GM23338 (cell line): ENCODE measurements around the gene ZYX. TPM values are rescaled to one million over a fixed set of nuclear protein-coding genes. Genes with fewer than 3 reads are reported as not detected.

Experiments
- ATAC-seq: fragments of 200-7000 bp; cut with Tn5 transposase; 3 replicates; pipeline ENCODE4 v1.9.1; 2020
- DNase-seq: peaks from one replicate; pipeline ENCODE4 v3.0.0-alpha.2; 2015; ENCODE audit warnings: low spot score
- H2AFZ ChIP-seq: fragments of 200-600 bp; sonication (generic); 2 replicates; pipeline ENCODE4 v1.8.0; 2016; ENCODE audit warnings: antibody characterized with exemption, mild to moderate bottlenecking, moderate library complexity
- H3F3A ChIP-seq: fragments of 200-600 bp; sonication (generic); replicated peaks from 2 replicates; pipeline ENCODE4 v1.8.0; 2017; ENCODE audit warnings: antibody characterized with exemption, mixed run types, low read depth
- H3K27ac ChIP-seq: fragments of 200-600 bp; sonication (generic); 2 replicates; pipeline ENCODE4 v1.6.1; 2016; ENCODE audit warnings: low read depth
- H3K27me3 ChIP-seq: fragments of 200-600 bp; sonication (generic); 2 replicates; pipeline ENCODE4 v1.8.0; 2016; ENCODE audit warnings: mild to moderate bottlenecking, mixed run types, moderate library complexity; ENCODE audit not compliant: insufficient read depth
- H3K36me3 ChIP-seq: fragments of 200-600 bp; sonication (generic); 2 replicates; pipeline ENCODE4 v1.8.0; 2016; ENCODE audit warnings: mild to moderate bottlenecking; ENCODE audit not compliant: insufficient read depth
- H3K4me1 ChIP-seq: fragments of 200-600 bp; sonication (generic); 2 replicates; pipeline ENCODE4 v1.8.0; 2016; ENCODE audit warnings: mild to moderate bottlenecking, moderate library complexity; ENCODE audit not compliant: insufficient read depth
- H3K4me2 ChIP-seq: fragments of 200-600 bp; sonication (generic); 2 replicates; pipeline ENCODE4 v1.7.1; 2017; ENCODE audit warnings: mixed run types
- H3K4me3 ChIP-seq: fragments of 200-600 bp; sonication (generic); 2 replicates; pipeline ENCODE4 v1.6.1; 2016; ENCODE audit warnings: mixed run types
- H3K79me2 ChIP-seq: fragments of 200-600 bp; sonication (generic); replicated peaks from 2 replicates; pipeline ENCODE4 v1.8.0; 2017; ENCODE audit warnings: mild to moderate bottlenecking; ENCODE audit not compliant: insufficient read depth
- H3K9me2 ChIP-seq: fragments of 200-600 bp; sonication (generic); 2 replicates; pipeline ENCODE4 v1.8.0; 2017; ENCODE audit not compliant: insufficient read depth
- H4K20me1 ChIP-seq: fragments of 200-600 bp; sonication (generic); replicated peaks from 2 replicates; pipeline ENCODE4 v1.8.0; 2017; ENCODE audit warnings: mild to moderate bottlenecking; ENCODE audit not compliant: insufficient read depth
- H3K27ac Mint-ChIP-seq: 2 replicates; pipeline ENCODE4 v1.8.0; 2020; ENCODE audit warnings: inconsistent platforms, mild to moderate bottlenecking, moderate library complexity, mixed read lengths
- H3K27me3 Mint-ChIP-seq: 3 replicates; pipeline ENCODE4 v1.8.0; 2022; ENCODE audit warnings: low read depth, mild to moderate bottlenecking, moderate library complexity, mixed read lengths, inconsistent platforms; ENCODE audit not compliant: insufficient read depth, poor library complexity
- H3K36me3 Mint-ChIP-seq: 3 replicates; pipeline ENCODE4 v1.8.0; 2021; ENCODE audit warnings: low read depth, mild to moderate bottlenecking, inconsistent platforms, moderate library complexity, mixed read lengths
- H3K4me1 Mint-ChIP-seq: 3 replicates; pipeline ENCODE4 v1.8.0; 2020; ENCODE audit warnings: mild to moderate bottlenecking, inconsistent platforms, mixed read lengths
- H3K4me3 Mint-ChIP-seq: 3 replicates; pipeline ENCODE4 v1.8.0; 2021; ENCODE audit warnings: moderate library complexity, mild to moderate bottlenecking, inconsistent platforms, mixed read lengths
- H3K9me3 Mint-ChIP-seq: 3 replicates; pipeline ENCODE4 v1.8.0; 2020; ENCODE audit warnings: moderate library complexity, mild to moderate bottlenecking, inconsistent platforms, mixed read lengths
- CREB1 ChIP-seq: fragments of 250-450 bp; sonication (Bioruptor Pico); IDR thresholded peaks from 2 replicates; pipeline ENCODE4 v1.5.0; 2020; ENCODE audit warnings: low read depth, mild to moderate bottlenecking, moderate library complexity
- EZH2 ChIP-seq: fragments of 200-600 bp; sonication (generic); IDR thresholded peaks from one replicate; pipeline ENCODE4 v1.8.0; 2017; ENCODE audit warnings: antibody characterized with exemption, mild to moderate bottlenecking, low read depth; ENCODE audit not compliant: unreplicated experiment
- EZH2phosphoT487 ChIP-seq: fragments of 200-600 bp; sonication (generic); IDR thresholded peaks from one replicate; pipeline ENCODE4 v1.8.1; 2018; ENCODE audit warnings: antibody characterized with exemption; ENCODE audit not compliant: unreplicated experiment
- JUNB ChIP-seq: IDR thresholded peaks from one replicate; pipeline ENCODE4 v1.6.1; 2016; ENCODE audit warnings: antibody characterized with exemption; ENCODE audit not compliant: unreplicated experiment
- NANOG ChIP-seq: IDR thresholded peaks from 2 replicates; pipeline ENCODE4 v1.6.1; 2016; ENCODE audit warnings: antibody characterized with exemption, borderline replicate concordance
- POLR2AphosphoS5 ChIP-seq: IDR thresholded peaks from 2 replicates; pipeline ENCODE4 v1.6.1; 2016; ENCODE audit warnings: antibody characterized with exemption, low read depth
- STAT1 ChIP-seq: IDR thresholded peaks from one replicate; pipeline ENCODE4 v1.6.1; 2016; ENCODE audit warnings: antibody characterized with exemption; ENCODE audit not compliant: unreplicated experiment
- ZNF114 ChIP-seq: fragments of 250-450 bp; sonication (Bioruptor Pico); IDR thresholded peaks from 2 replicates; pipeline ENCODE4 v1.5.0; 2020; ENCODE audit warnings: mild to moderate bottlenecking, moderate library complexity
- ZNF331 ChIP-seq: fragments of 250-450 bp; sonication (Bioruptor Pico); IDR thresholded peaks from 2 replicates; pipeline ENCODE4 v1.5.0; 2020; ENCODE audit warnings: low read depth, mild to moderate bottlenecking, moderate library complexity
- polyA plus RNA-seq: library from polyadenylated mRNA; unstranded; fragments of >200 nt; fragmentation: Nextera tagmentation; extraction: Ambion mirVana; gene quantifications from 2 replicates; pipeline ENCODE4 v1.2.1, GENCODE V29; 2016
- total RNA-seq: library from RNA; depleted of rRNA; stranded (reverse); fragments of >200 nt; shearing (Covaris generic); gene quantifications from 2 replicates; pipeline ENCODE4 v1.2.3, GENCODE V29; 2014
- TF ChIP-seq, protein P1 (sequence below), 2 experiments: fragments of 200-600 bp in 1 of 2; sonication (generic) in 1 of 2; conservative IDR thresholded peaks; 2 replicates each; pipeline versions ENCODE4 v1.5.1 to v1.6.1; 2016 to 2017; ENCODE audit warnings: antibody characterized with exemption in 2 of 2, low read depth in 2 of 2, mild to moderate bottlenecking in 2 of 2, moderate library complexity in 1 of 2
- TF ChIP-seq, protein P2 (sequence below): IDR thresholded peaks from 2 replicates; pipeline ENCODE4 v1.6.1; 2016; ENCODE audit warnings: antibody characterized with exemption
- TF ChIP-seq, protein P3 (sequence below): fragments of 250-450 bp; sonication (Bioruptor Pico); IDR thresholded peaks from 2 replicates; pipeline ENCODE4 v1.5.0; 2020; ENCODE audit warnings: mild to moderate bottlenecking, moderate library complexity
- TF ChIP-seq, protein P4 (sequence below): IDR thresholded peaks from one replicate; pipeline ENCODE4 v1.6.1; 2018; ENCODE audit warnings: antibody characterized with exemption; ENCODE audit not compliant: unreplicated experiment

ZYX gene
- total and polyA plus RNA-seq, 2 experiments from 2014 or later: 111 to 141 TPM

DNA sequence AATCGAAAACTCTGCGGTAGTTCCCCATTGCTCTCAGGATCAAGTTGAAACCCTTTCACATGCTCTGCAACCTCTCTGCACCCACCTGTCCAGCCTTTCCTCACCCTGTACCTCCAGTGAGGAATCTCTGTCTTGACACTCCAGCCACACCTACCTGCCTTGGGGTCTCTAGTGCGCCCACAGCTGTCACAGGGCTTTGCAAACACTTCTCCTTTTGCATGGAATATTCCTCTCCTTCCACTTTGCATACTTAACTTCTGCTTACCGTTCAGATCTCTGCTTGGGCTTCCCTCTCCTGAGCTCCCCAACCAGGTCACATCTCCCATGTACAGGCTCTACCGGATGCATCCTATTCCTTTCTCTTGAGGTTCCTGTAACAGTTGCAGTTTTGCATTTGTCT, 6.6 kb upstream of the ZYX start:
- Histone ChIP-seq H3K9me2 (peaks cover 6% of the 10 kb centered on the region; the same call in 1 of the 2 replicates), H3K27ac (no peak overlapping the region), H3K27me3 (no peaks in the 10 kb centered on the region), H3K4me2 (no peak overlapping the region), H4K20me1 (no peaks in the 10 kb centered on the region), H3K4me1 (peaks cover 47% of the 10 kb centered on the region), H3F3A (no peaks in the 10 kb centered on the region; the same call in 1 of the 2 replicates), H2AFZ (no peak overlapping the region), H3K36me3 (no peaks in the 10 kb centered on the region), H3K4me3 (no peak overlapping the region), H3K79me2 (peaks cover 8% of the 10 kb centered on the region; the same call in 1 of the 2 replicates)
- peaks cover 11% of the 10 kb centered on the region; the same call in 2 of the 3 replicates for H3K36me3 Mint-ChIP-seq
- peaks cover 9% of the 10 kb centered on the region for H3K27me3 Mint-ChIP-seq
- H3K4me1 Mint-ChIP-seq: peaks cover 55% of the 10 kb centered on the region
- DNase-seq (no peak), ATAC-seq (no peak)
- TF ChIP-seq CREB1: no peak
- TF ChIP-seq, protein P1, sequence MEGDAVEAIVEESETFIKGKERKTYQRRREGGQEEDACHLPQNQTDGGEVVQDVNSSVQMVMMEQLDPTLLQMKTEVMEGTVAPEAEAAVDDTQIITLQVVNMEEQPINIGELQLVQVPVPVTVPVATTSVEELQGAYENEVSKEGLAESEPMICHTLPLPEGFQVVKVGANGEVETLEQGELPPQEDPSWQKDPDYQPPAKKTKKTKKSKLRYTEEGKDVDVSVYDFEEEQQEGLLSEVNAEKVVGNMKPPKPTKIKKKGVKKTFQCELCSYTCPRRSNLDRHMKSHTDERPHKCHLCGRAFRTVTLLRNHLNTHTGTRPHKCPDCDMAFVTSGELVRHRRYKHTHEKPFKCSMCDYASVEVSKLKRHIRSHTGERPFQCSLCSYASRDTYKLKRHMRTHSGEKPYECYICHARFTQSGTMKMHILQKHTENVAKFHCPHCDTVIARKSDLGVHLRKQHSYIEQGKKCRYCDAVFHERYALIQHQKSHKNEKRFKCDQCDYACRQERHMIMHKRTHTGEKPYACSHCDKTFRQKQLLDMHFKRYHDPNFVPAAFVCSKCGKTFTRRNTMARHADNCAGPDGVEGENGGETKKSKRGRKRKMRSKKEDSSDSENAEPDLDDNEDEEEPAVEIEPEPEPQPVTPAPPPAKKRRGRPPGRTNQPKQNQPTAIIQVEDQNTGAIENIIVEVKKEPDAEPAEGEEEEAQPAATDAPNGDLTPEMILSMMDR (conservative IDR thresholded peaks at IDR 0.05; ENCODE audit: low read depth in 2 of 2): no peak
- TF ChIP-seq, protein P2, sequence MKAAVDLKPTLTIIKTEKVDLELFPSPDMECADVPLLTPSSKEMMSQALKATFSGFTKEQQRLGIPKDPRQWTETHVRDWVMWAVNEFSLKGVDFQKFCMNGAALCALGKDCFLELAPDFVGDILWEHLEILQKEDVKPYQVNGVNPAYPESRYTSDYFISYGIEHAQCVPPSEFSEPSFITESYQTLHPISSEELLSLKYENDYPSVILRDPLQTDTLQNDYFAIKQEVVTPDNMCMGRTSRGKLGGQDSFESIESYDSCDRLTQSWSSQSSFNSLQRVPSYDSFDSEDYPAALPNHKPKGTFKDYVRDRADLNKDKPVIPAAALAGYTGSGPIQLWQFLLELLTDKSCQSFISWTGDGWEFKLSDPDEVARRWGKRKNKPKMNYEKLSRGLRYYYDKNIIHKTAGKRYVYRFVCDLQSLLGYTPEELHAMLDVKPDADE: no peak
- no peak for TF ChIP-seq POLR2AphosphoS5
- TF ChIP-seq, protein P3, sequence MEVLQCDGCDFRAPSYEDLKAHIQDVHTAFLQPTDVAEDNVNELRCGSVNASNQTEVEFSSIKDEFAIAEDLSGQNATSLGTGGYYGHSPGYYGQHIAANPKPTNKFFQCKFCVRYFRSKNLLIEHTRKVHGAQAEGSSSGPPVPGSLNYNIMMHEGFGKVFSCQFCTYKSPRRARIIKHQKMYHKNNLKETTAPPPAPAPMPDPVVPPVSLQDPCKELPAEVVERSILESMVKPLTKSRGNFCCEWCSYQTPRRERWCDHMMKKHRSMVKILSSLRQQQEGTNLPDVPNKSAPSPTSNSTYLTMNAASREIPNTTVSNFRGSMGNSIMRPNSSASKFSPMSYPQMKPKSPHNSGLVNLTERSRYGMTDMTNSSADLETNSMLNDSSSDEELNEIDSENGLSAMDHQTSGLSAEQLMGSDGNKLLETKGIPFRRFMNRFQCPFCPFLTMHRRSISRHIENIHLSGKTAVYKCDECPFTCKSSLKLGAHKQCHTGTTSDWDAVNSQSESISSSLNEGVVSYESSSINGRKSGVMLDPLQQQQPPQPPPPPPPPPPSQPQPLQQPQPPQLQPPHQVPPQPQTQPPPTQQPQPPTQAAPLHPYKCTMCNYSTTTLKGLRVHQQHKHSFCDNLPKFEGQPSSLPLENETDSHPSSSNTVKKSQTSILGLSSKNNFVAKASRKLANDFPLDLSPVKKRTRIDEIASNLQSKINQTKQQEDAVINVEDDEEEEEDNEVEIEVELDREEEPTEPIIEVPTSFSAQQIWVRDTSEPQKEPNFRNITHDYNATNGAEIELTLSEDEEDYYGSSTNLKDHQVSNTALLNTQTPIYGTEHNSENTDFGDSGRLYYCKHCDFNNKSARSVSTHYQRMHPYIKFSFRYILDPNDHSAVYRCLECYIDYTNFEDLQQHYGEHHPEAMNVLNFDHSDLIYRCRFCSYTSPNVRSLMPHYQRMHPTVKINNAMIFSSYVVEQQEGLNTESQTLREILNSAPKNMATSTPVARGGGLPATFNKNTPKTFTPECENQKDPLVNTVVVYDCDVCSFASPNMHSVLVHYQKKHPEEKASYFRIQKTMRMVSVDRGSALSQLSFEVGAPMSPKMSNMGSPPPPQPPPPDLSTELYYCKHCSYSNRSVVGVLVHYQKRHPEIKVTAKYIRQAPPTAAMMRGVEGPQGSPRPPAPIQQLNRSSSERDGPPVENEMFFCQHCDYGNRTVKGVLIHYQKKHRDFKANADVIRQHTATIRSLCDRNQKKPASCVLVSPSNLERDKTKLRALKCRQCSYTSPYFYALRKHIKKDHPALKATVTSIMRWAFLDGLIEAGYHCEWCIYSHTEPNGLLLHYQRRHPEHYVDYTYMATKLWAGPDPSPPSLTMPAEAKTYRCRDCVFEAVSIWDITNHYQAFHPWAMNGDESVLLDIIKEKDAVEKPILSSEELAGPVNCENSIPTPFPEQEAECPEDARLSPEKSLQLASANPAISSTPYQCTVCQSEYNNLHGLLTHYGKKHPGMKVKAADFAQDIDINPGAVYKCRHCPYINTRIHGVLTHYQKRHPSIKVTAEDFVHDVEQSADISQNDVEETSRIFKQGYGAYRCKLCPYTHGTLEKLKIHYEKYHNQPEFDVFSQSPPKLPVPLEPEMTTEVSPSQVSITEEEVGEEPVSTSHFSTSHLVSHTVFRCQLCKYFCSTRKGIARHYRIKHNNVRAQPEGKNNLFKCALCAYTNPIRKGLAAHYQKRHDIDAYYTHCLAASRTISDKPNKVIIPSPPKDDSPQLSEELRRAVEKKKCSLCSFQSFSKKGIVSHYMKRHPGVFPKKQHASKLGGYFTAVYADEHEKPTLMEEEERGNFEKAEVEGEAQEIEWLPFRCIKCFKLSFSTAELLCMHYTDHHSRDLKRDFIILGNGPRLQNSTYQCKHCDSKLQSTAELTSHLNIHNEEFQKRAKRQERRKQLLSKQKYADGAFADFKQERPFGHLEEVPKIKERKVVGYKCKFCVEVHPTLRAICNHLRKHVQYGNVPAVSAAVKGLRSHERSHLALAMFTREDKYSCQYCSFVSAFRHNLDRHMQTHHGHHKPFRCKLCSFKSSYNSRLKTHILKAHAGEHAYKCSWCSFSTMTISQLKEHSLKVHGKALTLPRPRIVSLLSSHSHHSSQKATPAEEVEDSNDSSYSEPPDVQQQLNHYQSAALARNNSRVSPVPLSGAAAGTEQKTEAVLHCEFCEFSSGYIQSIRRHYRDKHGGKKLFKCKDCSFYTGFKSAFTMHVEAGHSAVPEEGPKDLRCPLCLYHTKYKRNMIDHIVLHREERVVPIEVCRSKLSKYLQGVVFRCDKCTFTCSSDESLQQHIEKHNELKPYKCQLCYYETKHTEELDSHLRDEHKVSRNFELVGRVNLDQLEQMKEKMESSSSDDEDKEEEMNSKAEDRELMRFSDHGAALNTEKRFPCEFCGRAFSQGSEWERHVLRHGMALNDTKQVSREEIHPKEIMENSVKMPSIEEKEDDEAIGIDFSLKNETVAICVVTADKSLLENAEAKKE (CRISPR knock-in tag): no peak
- no peak for TF ChIP-seq ZNF331 (CRISPR knock-in tag)
- TF ChIP-seq NANOG: no peak
- TF ChIP-seq EZH2phosphoT487: no peak
- TF ChIP-seq STAT1: no peak
- TF ChIP-seq EZH2: no peak
- TF ChIP-seq, protein P4, sequence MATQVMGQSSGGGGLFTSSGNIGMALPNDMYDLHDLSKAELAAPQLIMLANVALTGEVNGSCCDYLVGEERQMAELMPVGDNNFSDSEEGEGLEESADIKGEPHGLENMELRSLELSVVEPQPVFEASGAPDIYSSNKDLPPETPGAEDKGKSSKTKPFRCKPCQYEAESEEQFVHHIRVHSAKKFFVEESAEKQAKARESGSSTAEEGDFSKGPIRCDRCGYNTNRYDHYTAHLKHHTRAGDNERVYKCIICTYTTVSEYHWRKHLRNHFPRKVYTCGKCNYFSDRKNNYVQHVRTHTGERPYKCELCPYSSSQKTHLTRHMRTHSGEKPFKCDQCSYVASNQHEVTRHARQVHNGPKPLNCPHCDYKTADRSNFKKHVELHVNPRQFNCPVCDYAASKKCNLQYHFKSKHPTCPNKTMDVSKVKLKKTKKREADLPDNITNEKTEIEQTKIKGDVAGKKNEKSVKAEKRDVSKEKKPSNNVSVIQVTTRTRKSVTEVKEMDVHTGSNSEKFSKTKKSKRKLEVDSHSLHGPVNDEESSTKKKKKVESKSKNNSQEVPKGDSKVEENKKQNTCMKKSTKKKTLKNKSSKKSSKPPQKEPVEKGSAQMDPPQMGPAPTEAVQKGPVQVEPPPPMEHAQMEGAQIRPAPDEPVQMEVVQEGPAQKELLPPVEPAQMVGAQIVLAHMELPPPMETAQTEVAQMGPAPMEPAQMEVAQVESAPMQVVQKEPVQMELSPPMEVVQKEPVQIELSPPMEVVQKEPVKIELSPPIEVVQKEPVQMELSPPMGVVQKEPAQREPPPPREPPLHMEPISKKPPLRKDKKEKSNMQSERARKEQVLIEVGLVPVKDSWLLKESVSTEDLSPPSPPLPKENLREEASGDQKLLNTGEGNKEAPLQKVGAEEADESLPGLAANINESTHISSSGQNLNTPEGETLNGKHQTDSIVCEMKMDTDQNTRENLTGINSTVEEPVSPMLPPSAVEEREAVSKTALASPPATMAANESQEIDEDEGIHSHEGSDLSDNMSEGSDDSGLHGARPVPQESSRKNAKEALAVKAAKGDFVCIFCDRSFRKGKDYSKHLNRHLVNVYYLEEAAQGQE: no peak
- TF ChIP-seq JUNB: no peak
- no peak for TF ChIP-seq ZNF114
- H3K27ac Mint-ChIP-seq: no peak overlapping the region
- no peaks in the 10 kb centered on the region; the same call in 2 of the 3 replicates for H3K9me3 Mint-ChIP-seq
- no peak overlapping the region for H3K4me3 Mint-ChIP-seq
